HG03457 (cell line): ENCODE data around the gene SSR1.
"Not testable (repeated sequence)": the region's sequence is repeated elsewhere in the genome, so short reads cannot be mapped to it uniquely, and the experiment has no call there.

ENCODE experiments used
- ATAC-seq: cut with Tn5 transposase; IDR thresholded peaks from one replicate; pipeline ENCODE4 v1.9.1; 2021; ENCODE audit warnings: moderate number of reproducible peaks; ENCODE audit not compliant: unreplicated experiment

Gene SSR1

DNA sequence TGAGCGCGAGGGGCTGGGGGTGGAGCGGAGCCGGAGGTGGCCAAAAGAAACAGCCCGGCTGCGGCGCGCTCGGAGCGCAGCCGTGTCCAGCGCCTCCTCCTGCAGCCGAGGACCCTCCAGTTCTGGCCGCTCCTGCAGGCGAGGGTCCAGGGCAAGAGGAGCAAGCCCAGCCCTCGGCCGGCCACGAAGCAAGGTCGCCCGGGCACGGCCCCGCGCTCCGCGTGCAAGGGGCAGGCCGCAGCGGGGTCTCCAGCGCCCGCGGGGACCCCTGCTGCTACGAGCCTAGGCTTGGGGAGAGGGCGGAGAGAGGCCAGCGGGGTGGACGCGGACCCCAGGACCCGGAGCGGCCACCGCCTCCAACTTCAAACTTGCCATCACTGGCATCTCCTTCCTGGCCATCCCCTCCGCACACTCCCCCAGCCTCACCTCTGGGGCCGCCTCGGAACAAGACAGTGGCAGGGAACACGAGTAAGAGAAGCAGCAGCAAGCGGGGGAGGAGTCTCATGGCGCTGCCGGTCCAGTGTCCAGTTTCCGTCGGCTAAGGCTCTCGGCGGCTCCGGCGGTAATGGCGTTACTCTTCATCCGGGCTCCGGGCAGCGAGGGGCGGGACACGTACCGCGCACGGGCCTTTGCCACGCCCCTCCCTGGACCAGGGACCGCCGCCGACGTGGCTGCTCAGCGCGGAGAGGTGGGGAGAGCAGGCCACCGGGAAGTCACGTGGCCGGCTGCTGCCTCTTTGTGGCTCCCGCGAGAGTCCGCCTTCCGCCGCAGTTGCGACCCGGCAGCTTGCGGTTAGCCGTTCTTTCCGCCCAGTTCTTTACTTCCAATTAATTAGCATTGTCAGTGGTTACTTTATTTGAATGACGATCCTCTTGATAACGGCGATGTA is at the start of gene SSR1:
Gene SSR1, minus strand, starts transcription at position 584 of the 889 bp plus-strand sequence. Its CDS starts 79 bp downstream, at position 505.
- peak; percentile 96 for ATAC-seq

- ATAC-seq = not testable (repeated sequence)
These were observed 38.9 kb upstream of the SSR1 start for GRCh38 chr6:7351916-7352315.

DNA sequence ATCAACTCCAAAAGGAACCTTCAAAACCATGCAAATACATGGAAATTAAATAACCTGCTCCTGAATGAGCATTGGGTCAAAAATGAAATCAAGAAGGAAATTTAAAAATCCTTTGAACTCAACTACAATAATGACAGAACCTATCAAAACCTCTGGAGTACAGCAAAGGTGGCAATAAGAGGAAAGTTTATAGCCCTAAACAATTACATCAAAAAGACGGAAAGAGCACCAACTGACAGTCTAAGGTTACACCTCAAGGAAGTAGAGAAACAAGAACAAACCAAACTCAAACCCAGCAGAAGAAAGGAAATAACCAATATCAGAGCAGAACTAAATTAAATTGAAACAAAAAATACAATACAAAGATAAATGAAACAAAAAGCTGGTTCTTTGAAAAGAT is 37.6 kb upstream of the SSR1 start:
- ATAC-seq = not testable (repeated sequence)

DNA sequence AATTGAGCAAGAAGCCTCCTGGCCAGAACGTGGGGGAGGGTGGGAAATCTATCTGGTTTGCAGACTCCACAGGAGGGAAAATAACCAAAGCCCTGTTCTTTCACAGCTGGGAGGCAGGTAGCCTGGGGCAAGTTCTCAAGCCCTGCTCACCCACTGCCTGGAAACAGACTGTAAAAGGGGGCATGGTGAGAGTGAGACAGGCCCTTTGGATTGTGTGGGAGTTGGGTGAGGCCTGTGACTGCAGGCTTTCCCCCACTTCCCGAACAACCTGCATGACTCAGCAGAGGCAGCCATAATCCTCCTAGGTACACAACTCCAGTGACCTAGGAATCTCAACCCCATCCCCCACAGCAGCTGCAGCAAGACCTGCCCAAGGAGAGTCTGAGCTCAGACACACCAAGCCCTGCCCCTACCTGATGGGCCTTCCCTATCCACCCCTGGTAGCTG is 34.6 kb upstream of the SSR1 start:
- not testable (repeated sequence) for ATAC-seq

- ATAC-seq = not testable (repeated sequence)
These were observed 31.9 kb upstream of the SSR1 start for GRCh38 chr6:7344773-7345450.

DNA sequence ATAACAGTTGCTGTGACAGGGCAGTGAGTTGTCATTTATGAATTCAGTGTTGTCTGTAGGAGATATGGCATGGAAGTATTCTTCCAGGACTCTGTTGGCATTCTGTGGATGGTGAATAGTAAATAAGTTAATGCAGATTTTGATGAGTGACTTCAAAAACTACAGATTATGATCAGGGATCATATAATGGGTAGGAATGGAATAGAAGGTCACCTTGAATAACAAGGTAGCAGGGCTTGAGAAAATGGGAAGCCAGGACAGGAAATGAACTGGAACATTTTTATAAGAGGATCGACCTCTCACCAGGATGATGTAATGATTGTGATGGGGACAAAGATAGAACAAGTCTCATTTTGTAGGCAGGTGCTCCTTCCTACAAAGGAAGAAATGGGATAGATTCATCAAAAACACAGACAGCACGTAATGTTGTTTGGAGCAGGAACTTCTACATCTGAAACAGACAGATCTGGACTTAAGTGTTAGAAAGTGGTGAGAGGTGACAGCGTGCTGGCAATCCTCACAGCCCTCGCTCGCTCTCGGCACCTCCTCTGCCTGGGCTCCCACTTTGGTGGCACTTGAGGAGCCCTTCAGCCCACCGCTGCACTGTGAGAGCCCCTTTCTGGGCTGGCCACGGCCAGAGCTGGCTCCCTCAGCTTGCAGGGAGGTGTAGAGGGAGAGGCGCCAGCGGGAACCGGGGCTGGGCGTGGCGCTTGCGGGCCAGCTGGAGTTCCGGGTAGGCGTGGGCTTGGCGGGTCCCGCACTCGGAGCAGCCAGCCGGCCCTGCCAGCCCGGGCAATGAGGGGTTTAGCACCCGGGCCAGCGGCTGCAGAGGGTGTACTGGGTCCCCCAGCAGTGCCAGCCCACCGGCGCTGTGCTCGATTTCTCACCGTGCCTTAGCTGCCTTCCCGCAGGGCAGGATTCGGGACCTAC is 30.8 kb upstream of the SSR1 start:
- ATAC-seq = no peak

- no peak for ATAC-seq
These were observed 29.2 kb upstream of the SSR1 start for GRCh38 chr6:7341989-7342742.

GRCh38 chr6:7341271-7341670 is 28.3 kb upstream of the SSR1 start:
- no peak for ATAC-seq

- ATAC-seq = not testable (repeated sequence)
These were observed 26.2 kb upstream of the SSR1 start for GRCh38 chr6:7339007-7339732.

DNA sequence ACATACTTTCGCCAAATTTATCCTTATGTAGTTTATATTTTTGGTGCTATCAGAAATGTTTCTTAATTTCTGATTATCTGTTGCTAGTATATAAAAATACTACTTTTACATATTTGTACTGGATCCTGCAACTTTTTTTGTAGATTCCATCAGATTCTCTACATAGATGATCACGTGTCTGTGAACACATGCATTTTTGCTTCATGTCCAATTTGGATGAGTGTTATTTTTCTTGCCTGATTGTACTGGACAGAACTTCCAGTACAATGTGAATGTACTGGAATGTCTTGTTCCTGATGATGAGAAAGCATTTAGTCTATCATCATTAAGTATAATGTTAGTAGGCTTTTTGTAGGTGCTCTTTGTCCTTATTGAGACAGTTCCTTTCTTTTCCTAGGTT is 25.0 kb upstream of the SSR1 start:
- no peak for ATAC-seq

- ATAC-seq = no peak
These were observed 22.5 kb upstream of the SSR1 start for GRCh38 chr6:7335519-7335918.

GRCh38 chr6:7334685-7335084 is 21.7 kb upstream of the SSR1 start:
- no peak for ATAC-seq

DNA sequence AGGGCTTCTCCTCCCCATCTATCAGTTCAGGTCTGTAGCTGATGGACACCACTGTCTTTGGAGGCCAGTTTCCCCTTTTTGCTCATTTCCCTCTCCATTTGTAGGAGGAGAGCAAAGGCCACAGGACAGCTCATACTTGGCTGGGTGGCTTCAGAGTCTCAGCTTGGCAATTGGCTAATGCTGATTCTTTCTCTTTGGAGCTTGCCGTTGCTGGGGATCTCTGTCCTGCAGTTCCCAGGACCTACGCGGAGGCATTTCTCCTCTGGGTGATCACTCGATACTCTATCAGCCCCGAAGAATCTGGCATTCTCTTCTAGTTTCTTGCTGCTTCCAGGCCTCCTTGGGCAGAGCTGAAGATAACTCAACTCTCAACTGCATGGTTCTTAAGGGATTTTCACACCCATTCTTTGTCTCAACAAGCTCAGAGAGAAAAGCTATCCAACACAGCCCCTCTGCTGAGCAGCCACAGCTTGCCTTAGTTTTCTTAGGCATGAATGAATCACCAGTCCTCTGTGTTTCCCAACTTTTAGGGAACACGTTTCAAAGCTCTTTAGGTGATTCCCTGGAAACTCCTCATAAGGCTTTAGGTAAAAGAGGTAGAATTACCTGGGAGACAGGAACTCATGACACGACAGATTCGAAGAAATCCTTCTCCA is 19.2 kb upstream of the SSR1 start:
- ATAC-seq = no peak

DNA sequence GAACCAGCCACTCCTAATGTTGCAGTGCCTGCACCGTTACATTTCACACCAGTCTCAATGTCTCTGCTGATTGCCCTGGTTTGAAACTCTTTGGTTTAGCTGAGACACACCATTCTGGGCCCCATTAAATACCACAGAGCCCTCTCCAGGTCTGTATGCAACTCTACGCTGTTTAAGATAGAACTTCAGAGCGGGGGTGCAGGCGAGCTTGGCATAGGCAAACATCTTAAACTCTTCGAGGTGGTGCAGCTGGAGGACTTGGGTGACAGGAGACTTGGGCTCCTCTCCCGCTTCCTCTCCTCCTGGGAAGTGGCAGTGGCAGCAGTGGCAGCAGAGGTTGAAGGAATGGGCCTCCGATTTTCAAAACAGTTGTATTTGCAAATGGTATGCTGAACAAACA is 18.5 kb upstream of the SSR1 start:
- no peak for ATAC-seq

- ATAC-seq = no peak
These were observed 15.2 kb upstream of the SSR1 start for GRCh38 chr6:7328243-7328642.

- ATAC-seq = no peak
These were observed 12.8 kb upstream of the SSR1 start for GRCh38 chr6:7325750-7326149.

DNA sequence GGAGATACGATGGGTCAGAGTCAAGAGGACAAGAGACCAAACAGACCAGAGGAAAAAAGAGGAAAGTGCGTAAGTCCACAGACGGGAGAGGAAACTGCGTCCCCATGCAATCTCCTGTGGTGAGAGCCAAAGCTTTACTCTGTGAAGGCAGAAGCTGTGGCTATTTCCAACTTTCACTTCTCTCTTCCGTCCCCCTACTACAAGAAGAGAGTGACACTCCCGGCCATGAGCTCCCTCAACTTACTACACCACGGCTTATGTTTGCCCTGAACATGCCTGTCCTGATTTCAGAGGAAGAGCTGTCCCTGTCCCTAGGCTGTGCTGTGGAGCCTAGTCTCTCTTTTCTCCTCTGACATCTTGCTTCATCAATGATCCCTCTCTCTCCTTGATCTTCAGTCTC is 11.5 kb upstream of the SSR1 start:
- ATAC-seq = peak; percentile 64

GRCh38 chr6:7323074-7323473 is 10.1 kb upstream of the SSR1 start:
- ATAC-seq = no peak

DNA sequence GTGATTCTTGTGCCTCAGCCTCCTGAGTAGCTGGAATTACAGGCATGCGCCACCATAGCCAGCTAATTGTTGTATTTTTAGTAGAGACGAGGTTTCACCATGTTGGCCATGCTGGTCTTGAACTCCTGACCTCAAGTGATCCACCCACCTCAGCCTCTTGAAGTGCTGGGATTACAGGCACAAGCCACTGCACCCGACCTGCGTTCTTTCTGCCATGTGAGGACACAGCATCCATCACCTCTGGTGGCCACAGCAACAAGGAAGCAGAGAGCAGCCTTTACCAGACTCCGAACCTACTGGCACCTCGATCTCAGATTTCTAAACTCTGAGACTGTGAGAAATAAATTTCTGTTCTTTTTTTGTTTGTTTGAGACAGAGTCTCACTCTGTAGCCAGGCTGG is 8.9 kb upstream of the SSR1 start:
- ATAC-seq = not testable (repeated sequence)
